SK-N-MC (cell line): ENCODE measurements around the gene AMBRA1.
"Not testable (repeated sequence)": the region's sequence is repeated elsewhere in the genome, so short reads cannot be mapped to it uniquely, and the experiment has no call there.

Source experiments
- DNase-seq: peaks from one replicate; pipeline ENCODE4 v3.0.0-alpha.2; 2011; ENCODE audit warnings: low read depth, low spot score
- H3K27ac ChIP-seq: fragments of 200-600 bp; sonication (generic); 2 replicates; pipeline ENCODE4 v1.5.1; 2016; ENCODE audit warnings: mixed run types
- H3K36me3 ChIP-seq: fragments of 200-600 bp; sonication (generic); 2 replicates; pipeline ENCODE4 v1.6.1; 2017; ENCODE audit warnings: antibody characterized with exemption, low read length, mixed read lengths; ENCODE audit not compliant: insufficient read depth
- H3K4me3 ChIP-seq: fragments of 200-600 bp; sonication (generic); 2 replicates; pipeline ENCODE4 v1.5.1; 2016
- H3K9ac ChIP-seq: fragments of 200-600 bp; sonication (generic); 2 replicates; pipeline ENCODE4 v1.8.0; 2017; ENCODE audit warnings: mixed run types, mixed read lengths; ENCODE audit not compliant: insufficient read length
- H3K9me3 ChIP-seq: fragments of 200-600 bp; sonication (generic); 2 replicates; pipeline ENCODE4 v1.6.1; 2017; ENCODE audit warnings: low read depth, mild to moderate bottlenecking, antibody characterized with exemption, low read length, moderate library complexity, mixed read lengths
- EZH2 ChIP-seq: fragments of 200-600 bp; sonication (generic); IDR thresholded peaks from one replicate; pipeline ENCODE4 v1.6.1; 2017; ENCODE audit warnings: antibody characterized with exemption
- FOXP2 ChIP-seq: optimal IDR thresholded peaks from 2 replicates; pipeline ENCODE3; 2011; ENCODE audit warnings: mild to moderate bottlenecking, moderate library complexity; ENCODE audit not compliant: insufficient read depth; ENCODE audit errors: extremely low read length, control extremely low read depth
- POLR2AphosphoS5 ChIP-seq: IDR thresholded peaks from 2 replicates; pipeline ENCODE4 v1.6.1; 2012; ENCODE audit warnings: mild to moderate bottlenecking, low read depth, low read length, borderline replicate concordance

AMBRA1 gene

DNA sequence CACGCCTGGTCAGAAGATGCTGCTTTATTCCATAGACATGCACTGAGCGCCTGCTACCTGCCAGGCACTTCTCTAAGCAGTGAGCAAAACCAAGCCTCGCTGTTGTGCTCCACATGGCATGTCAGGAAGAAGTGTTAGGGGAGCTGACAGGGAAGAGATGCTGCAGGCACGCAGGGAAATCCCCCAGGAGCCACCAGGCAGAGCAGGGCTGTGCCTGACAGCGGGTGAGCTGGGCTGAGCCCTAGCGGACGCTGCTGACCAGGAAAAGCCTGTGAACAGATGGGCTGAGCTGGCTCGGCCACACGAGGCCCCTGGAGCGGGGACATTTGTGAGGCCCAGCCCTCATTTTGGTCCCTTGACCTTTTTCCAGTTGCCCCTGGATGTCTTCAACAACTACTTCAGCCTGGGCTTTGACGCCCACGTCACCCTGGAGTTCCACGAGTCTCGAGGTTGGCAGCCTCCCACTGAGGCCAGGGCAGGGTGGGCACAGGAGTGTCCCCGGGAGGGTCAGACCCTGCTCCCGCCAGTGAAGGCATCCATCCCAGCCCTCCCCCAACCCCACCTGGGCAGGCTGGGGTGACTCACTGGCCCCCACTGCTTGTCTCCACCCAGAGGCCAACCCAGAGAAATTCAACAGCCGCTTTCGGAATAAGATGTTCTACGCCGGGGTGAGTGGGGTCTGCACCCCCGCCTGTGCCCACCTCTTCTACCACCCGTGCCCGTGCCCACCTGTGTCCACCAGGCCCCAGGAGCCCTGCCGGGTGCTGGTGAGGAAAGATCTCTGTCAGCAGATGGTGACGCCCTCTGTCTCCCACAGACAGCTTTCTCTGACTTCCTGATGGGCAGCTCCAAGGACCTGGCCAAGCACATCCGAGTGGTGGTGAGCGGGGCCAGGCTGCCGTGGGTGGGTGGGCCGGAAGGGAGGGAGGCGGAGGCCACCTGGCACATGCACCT lies 219.8 kb downstream of the AMBRA1 start:
- no peak for TF ChIP-seq EZH2
- no peak for TF ChIP-seq FOXP2
- TF ChIP-seq POLR2AphosphoS5, result no peak
- DNase-seq, result no peak
- H3K4me3 ChIP-seq, result no peak overlapping the region
- no peaks in the 10 kb centered on the region for H3K9me3 ChIP-seq
- no peak overlapping the region for H3K9ac ChIP-seq
- peaks cover 7% of the 10 kb centered on the region; the same call in 1 of the 2 replicates for H3K36me3 ChIP-seq
- H3K27ac ChIP-seq, result no peak overlapping the region

DNA sequence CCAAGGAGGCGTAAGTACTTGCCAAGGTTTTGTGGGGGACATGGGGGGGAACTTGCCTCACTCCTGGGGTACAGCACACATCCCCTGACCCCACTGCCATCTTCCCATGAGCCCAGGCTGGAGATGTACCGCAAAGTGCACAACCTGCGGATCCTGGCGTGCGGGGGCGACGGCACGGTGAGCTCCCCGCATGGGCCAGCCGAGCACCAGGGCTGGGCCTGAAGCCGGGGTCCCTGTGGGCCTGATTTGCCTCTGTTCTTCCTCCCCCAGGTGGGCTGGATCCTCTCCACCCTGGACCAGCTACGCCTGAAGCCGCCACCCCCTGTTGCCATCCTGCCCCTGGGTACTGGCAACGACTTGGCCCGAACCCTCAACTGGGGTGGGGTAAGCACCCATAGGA lies 221.3 kb downstream of the AMBRA1 start:
- not testable (repeated sequence) for H3K36me3 ChIP-seq, H3K9me3 ChIP-seq, H3K27ac ChIP-seq, H3K4me3 ChIP-seq, H3K9ac ChIP-seq, DNase-seq

DNA sequence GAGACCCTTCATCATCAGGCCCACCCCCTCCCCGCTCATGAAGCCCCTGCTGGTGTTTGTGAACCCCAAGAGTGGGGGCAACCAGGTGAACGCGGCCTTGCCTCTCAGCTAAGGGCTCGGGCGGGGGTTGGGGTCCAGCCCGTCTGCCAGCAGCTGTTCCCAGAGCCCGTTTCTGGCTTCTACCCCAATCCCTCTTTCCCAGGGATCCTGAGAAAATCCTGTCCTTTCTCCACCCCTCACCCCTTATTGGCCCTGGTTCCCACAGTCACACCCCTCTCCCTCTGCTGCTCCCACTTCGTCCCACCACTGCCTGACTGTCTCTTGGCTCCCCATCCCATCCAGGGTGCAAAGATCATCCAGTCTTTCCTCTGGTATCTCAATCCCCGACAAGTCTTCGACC lies 221.7 kb downstream of the AMBRA1 start:
- H3K27ac ChIP-seq, result no peak overlapping the region
- H3K9me3 ChIP-seq, result no peaks in the 10 kb centered on the region
- no peak overlapping the region for H3K9ac ChIP-seq
- H3K4me3 ChIP-seq, result no peak overlapping the region
- peaks cover 7% of the 10 kb centered on the region; the same call in 1 of the 2 replicates for H3K36me3 ChIP-seq
- DNase-seq, result no peak
- TF ChIP-seq EZH2 (no peak), FOXP2 (no peak), POLR2AphosphoS5 (no peak)

DNA sequence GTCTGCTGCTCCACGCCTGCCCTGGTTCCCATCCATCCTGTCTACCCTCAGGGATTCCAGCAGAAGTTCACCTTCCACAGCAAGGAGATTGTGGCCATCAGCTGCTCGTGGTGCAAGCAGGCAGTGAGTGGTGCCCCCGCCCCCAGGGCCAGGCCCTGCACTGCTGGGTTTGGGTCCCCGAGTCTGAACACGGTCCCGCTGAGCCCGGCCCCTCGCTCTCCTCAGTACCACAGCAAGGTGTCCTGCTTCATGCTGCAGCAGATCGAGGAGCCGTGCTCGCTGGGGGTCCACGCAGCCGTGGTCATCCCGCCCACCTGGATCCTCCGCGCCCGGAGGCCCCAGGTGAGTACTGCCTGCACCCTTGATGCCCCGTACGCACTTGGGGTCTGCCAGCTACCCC lies 222.6 kb downstream of the AMBRA1 start:
- not testable (repeated sequence) for DNase-seq, H3K27ac ChIP-seq, H3K9ac ChIP-seq, H3K36me3 ChIP-seq, H3K9me3 ChIP-seq, H3K4me3 ChIP-seq

DNA sequence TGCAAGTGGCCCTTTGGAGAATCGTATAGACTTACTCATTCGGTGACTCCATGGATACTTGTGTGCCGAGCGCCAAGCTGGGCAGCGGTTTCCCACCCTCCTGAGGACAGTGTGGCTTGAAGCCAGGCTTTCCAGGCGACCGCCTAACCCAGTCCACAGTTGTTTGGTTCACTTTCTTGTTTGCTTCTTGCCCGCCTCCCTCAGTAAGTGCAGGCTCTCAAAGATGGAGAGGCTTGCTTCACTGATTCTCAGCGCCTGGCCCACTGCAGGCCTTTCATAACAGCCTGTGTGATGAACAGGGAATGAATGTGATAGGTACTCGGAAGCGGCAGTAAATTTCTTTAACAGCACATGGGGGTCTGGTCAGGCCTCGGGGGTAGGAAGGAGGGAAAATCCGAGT lies 223.6 kb downstream of the AMBRA1 start:
- Histone ChIP-seq H3K27ac (no peak overlapping the region), H3K4me3 (no peak overlapping the region), H3K9me3 (no peaks in the 10 kb centered on the region), H3K36me3 (peaks cover 7% of the 10 kb centered on the region; the same call in 1 of the 2 replicates), H3K9ac (no peak overlapping the region)
- TF ChIP-seq POLR2AphosphoS5, result no peak
- DNase-seq, result no peak

DNA sequence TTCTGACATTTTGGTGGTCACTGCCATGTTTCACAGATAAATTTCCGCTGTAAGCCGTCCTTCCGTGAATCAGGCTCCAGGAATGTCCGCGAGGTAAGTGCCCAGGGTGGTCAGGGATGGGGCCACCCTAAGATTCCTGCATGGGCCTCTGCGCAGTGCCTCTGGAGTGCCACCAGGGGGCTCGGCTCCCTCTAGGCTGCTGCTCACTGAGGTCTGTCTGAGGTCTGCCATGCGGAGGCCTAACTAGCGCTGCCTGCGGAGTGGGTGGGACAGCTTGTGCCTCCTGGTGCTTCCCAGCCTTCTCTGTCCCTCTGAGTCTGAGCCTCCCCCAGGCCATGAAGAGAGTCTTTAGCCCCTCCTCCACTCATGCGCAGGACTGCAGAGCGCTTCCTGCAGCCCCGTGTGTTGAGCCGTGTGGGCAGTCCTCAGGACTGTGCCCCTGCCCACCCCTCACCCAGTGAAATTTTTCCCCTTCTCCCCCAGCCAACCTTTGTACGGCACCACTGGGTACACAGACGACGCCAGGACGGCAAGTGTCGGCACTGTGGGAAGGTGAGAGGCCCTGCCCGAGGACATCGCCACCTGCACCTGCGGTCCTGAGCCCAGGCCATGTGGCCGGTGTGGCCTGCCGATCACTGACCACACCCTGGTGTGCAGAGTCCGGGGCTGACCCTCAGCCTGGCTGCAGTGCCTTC lies 224.2 kb downstream of the AMBRA1 start:
- Histone ChIP-seq H3K36me3 (peaks cover 7% of the 10 kb centered on the region; the same call in 1 of the 2 replicates), H3K4me3 (no peak overlapping the region), H3K9ac (no peak overlapping the region), H3K27ac (no peak overlapping the region), H3K9me3 (no peaks in the 10 kb centered on the region)
- TF ChIP-seq FOXP2, result no peak
- no peak for TF ChIP-seq POLR2AphosphoS5
- TF ChIP-seq EZH2, result no peak
- DNase-seq, result no peak

DNA sequence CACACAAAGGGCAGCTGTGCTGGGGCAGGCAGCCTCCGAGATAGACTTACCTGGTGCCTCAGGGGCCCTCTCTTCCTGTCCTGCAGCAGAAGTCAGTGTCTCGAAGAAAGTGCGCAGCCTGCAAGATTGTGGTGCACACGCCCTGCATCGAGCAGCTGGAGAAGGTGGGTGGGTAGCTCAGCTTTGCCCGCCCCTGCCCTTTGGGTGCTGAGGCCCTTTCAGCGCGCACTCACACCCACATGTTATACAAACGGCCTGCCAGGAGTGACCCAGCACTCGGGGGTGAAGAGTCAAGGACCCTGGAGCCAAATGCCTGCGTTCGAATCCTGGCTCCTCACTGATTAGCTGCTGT lies 225.9 kb downstream of the AMBRA1 start:
- Histone ChIP-seq H3K4me3 (no peak overlapping the region), H3K27ac (no peak overlapping the region), H3K9ac (no peak overlapping the region), H3K36me3 (peaks cover 7% of the 10 kb centered on the region; the same call in 1 of the 2 replicates), H3K9me3 (no peaks in the 10 kb centered on the region)
- no peak for DNase-seq
- no peak for TF ChIP-seq EZH2
- TF ChIP-seq FOXP2, result no peak
- TF ChIP-seq POLR2AphosphoS5, result no peak

DNA sequence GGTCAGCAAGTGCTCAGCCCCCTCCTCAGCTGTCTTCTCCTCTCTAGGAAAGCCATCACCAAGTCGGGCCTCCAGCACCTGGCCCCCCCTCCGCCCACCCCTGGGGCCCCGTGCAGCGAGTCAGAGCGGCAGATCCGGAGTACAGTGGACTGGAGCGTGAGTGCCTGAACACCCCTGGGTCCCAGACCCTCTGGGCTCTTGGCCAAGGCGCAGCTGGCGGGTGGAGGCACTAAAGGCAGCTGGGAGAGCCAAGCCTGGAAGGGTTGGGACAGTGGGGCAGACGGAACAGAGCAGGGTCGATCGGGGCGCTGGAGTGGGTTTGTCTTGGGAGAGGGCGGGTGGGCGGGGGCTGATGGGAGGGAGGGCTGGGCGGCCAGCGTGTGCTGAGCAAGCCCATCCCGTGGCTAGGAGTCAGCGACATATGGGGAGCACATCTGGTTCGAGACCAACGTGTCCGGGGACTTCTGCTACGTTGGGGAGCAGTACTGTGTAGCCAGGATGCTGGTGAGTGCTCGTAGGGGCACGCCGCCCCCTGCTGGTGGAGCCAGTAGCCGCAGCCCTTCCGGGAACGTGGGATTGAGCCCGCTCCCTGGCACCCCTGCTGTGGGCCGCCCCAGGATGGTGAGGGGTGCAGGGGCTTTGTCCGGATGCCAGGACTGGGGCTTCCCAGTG lies 226.4 kb downstream of the AMBRA1 start:
- Histone ChIP-seq H3K36me3 (peaks cover 7% of the 10 kb centered on the region; the same call in 1 of the 2 replicates), H3K9me3 (no peaks in the 10 kb centered on the region), H3K27ac (no peak overlapping the region), H3K4me3 (no peak overlapping the region), H3K9ac (no peak overlapping the region)
- TF ChIP-seq POLR2AphosphoS5, result no peak
- TF ChIP-seq EZH2, result no peak
- no peak for TF ChIP-seq FOXP2
- DNase-seq, result no peak
